ENCODE measurements around the gene MACROD2.

Gene MACROD2

GRCh38 chr20:14701326-14701725 lies 706.0 kb downstream of the MACROD2 start:
- TF ChIP-seq CTCF (conservative IDR thresholded peaks at IDR 0.05; ENCODE audit: low read depth, low read length): no peak
- no peak overlapping the region for H3K4me3 ChIP-seq (ENCODE audit: low read depth, low read length)
- no peak for DNase-seq (ENCODE audit: low read depth)

GRCh38 chr20:14706555-14706954 lies 711.2 kb downstream of the MACROD2 start:
- no peak overlapping the region for H3K4me3 ChIP-seq (ENCODE audit: low read depth, low read length)
- no peak for TF ChIP-seq CTCF (conservative IDR thresholded peaks at IDR 0.05; ENCODE audit: low read depth, low read length)
- no peak for DNase-seq (ENCODE audit: low read depth)

- no peak overlapping the region for H3K4me3 ChIP-seq (ENCODE audit: low read depth, low read length)
- TF ChIP-seq CTCF (conservative IDR thresholded peaks at IDR 0.05; ENCODE audit: low read depth, low read length): no peak
- peak; percentile 32 for DNase-seq (ENCODE audit: low read depth)
These were observed 711.8 kb downstream of the MACROD2 start for GRCh38 chr20:14707026-14707680.

- TF ChIP-seq CTCF (conservative IDR thresholded peaks at IDR 0.05; ENCODE audit: low read depth, low read length): no peak
- no peak for DNase-seq (ENCODE audit: low read depth)
- H3K4me3 ChIP-seq (ENCODE audit: low read depth, low read length): no peak overlapping the region
These were observed 712.7 kb downstream of the MACROD2 start for GRCh38 chr20:14707865-14708596.

DNA sequence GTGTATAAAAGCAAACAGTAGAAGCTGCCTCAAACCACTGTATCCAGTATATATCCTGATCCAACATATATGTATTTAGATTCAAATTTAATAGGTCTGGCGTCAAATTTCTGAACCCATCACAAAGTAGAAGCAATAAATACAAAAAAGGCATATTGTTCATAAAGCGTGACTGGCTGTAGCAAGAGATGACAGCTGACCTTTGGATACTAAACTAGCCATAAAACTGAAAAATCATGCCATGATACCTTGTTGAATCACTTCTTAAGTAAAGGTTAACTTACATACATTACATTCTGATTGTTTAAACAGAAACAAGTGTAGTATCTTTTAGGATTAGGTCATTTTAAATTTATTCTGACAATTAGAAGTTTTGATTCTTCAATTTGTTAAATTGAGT lies 714.1 kb downstream of the MACROD2 start:
- no peak for DNase-seq (ENCODE audit: low read depth)
- no peak overlapping the region for H3K4me3 ChIP-seq (ENCODE audit: low read depth, low read length)
- no peak for TF ChIP-seq CTCF (conservative IDR thresholded peaks at IDR 0.05; ENCODE audit: low read depth, low read length)

GRCh38 chr20:14710951-14711350 lies 715.6 kb downstream of the MACROD2 start:
- DNase-seq (ENCODE audit: low read depth): no peak
- TF ChIP-seq CTCF (conservative IDR thresholded peaks at IDR 0.05; ENCODE audit: low read depth, low read length): no peak

DNA sequence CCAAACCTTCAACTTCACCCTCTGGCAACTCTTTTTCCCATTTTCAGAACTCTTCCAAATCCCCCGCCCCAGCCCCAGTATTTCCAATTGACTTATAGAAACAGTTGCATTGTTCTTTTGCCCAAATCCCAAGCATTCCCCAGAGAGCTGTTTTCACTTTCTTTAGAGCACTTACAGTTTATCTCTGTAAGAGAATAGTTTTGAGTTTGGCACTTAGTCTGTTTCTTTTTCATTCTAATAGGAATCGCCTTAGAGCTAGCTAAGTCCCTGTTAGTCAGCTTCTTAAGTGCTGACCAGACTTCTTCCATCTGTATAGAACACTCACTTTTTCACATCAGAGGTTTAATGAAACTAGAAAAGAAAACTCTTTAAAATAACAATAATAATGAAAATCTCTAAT lies 716.3 kb downstream of the MACROD2 start:
- peak; percentile 26 for DNase-seq (ENCODE audit: low read depth)
- no peak for TF ChIP-seq CTCF (conservative IDR thresholded peaks at IDR 0.05; ENCODE audit: low read depth, low read length)
- H3K4me3 ChIP-seq (ENCODE audit: low read depth, low read length): no peak overlapping the region

More at GRCh38 chr20:14710951-14711350, 715.6 kb downstream of the MACROD2 start:
- no peak overlapping the region for H3K4me3 ChIP-seq (ENCODE audit: low read depth, low read length)
